ENCODE results near the gene TMEM115.

TMEM115 gene

DNA sequence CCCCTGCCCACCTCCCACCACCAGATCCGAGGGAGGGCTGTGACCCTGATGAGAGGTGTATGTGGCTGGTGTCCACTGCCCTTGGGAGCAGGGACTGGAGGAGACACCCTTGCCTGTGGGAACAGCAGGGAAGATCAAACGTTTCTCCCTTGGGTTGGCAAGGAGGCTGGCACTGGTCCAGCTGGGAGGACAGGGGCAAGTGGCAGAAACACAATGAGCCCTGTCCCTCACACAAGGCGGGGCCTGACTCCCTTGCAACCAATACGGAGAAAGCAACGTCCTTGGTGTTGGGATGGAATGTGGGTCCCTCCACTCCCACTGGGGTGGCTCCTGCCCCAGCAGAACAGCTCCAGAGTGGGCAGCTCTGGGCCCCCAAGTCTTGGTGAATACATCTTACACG lies 42.0 kb downstream of the TMEM115 start:
- no peak for TF ChIP-seq BACH2 (CRISPR knock-in tag; IDR thresholded peaks at IDR 0.05; ENCODE audit: borderline replicate concordance)
- no peak for TF ChIP-seq PATZ1 (CRISPR knock-in tag; IDR thresholded peaks at IDR 0.05; ENCODE audit: borderline replicate concordance)
- TF ChIP-seq GLIS3 (CRISPR knock-in tag; IDR thresholded peaks at IDR 0.05) = no peak
- TF ChIP-seq ZNF70 (CRISPR knock-in tag; IDR thresholded peaks at IDR 0.05) = no peak
- no peak for TF ChIP-seq ZNF565 (CRISPR knock-in tag; conservative IDR thresholded peaks at IDR 0.05; ENCODE audit: low read depth)
- TF ChIP-seq SNAI2 (CRISPR knock-in tag; IDR thresholded peaks at IDR 0.05) = no peak
- no peak for TF ChIP-seq ZNF8 (CRISPR knock-in tag; IDR thresholded peaks at IDR 0.05)
- TF ChIP-seq PPARA (CRISPR knock-in tag; IDR thresholded peaks at IDR 0.05; ENCODE audit: borderline replicate concordance) = no peak
- TF ChIP-seq CSRNP3 (CRISPR knock-in tag; IDR thresholded peaks at IDR 0.05) = no peak
- TF ChIP-seq, protein P1, sequence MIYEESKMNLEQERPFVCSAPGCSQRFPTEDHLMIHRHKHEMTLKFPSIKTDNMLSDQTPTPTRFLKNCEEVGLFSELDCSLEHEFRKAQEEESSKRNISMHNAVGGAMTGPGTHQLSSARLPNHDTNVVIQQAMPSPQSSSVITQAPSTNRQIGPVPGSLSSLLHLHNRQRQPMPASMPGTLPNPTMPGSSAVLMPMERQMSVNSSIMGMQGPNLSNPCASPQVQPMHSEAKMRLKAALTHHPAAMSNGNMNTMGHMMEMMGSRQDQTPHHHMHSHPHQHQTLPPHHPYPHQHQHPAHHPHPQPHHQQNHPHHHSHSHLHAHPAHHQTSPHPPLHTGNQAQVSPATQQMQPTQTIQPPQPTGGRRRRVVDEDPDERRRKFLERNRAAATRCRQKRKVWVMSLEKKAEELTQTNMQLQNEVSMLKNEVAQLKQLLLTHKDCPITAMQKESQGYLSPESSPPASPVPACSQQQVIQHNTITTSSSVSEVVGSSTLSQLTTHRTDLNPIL (CRISPR knock-in tag; IDR thresholded peaks at IDR 0.05; ENCODE audit: low read depth) = no peak
- no peak for TF ChIP-seq TSHZ2 (CRISPR knock-in tag; IDR thresholded peaks at IDR 0.05)
- TF ChIP-seq RARB (CRISPR knock-in tag; IDR thresholded peaks at IDR 0.05) = no peak
- no peak for TF ChIP-seq ESRRG (CRISPR knock-in tag; IDR thresholded peaks at IDR 0.05)
- TF ChIP-seq ZFP3 (CRISPR knock-in tag; IDR thresholded peaks at IDR 0.05) = no peak
- TF ChIP-seq POU6F1 (CRISPR knock-in tag; IDR thresholded peaks at IDR 0.05; ENCODE audit: borderline replicate concordance, low read depth) = no peak
- ATAC-seq = no peak

DNA sequence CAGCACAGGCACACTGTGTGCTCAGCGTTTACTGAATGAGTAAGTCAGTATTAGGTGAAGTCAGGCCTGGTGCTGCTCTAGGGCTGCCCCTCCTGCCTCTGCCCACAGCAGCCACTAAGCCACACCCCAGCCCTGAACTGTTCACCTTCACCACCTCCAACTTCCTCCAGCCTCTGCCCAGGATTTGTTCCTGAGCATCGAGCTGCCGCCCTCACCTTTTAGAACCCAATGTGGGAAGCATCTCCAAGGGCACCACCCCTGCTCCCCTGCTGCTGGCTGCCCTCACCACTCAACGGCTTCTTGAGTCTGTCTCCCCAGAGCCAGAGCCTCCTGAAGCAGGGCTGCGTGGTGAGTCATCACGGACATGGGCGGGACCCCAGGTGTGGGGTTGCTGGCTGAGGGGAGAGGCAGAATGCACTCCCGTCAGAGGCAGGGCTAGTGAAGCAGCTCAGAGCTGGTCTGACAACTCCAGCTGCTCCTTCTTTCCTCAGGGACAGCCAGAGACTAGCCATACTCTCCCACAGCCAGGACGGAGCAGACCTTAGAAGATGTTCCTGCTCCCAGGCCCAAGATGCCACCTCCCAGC lies 42.6 kb downstream of the TMEM115 start:
- ATAC-seq = peak; percentile 5; the same call in 2 of the 3 replicates
- TF ChIP-seq TOX (CRISPR knock-in tag; IDR thresholded peaks at IDR 0.05; ENCODE audit: borderline replicate concordance) (no peak), TCF4 (CRISPR knock-in tag; IDR thresholded peaks at IDR 0.05; ENCODE audit: borderline replicate concordance) (no peak), ARNTL (CRISPR knock-in tag; IDR thresholded peaks at IDR 0.05; ENCODE audit: borderline replicate concordance, low read depth) (no peak), PPARA (CRISPR knock-in tag; IDR thresholded peaks at IDR 0.05; ENCODE audit: borderline replicate concordance) (no peak), ZNF565 (CRISPR knock-in tag; conservative IDR thresholded peaks at IDR 0.05; ENCODE audit: low read depth) (no peak), ESRRG (CRISPR knock-in tag; IDR thresholded peaks at IDR 0.05) (no peak), POU6F1 (CRISPR knock-in tag; IDR thresholded peaks at IDR 0.05; ENCODE audit: borderline replicate concordance, low read depth) (no peak), TSHZ2 (CRISPR knock-in tag; IDR thresholded peaks at IDR 0.05) (no peak), CSDC2 (CRISPR knock-in tag; IDR thresholded peaks at IDR 0.05) (no peak), PATZ1 (CRISPR knock-in tag; IDR thresholded peaks at IDR 0.05; ENCODE audit: borderline replicate concordance) (no peak), SNAI2 (CRISPR knock-in tag; IDR thresholded peaks at IDR 0.05) (no peak), GLIS3 (CRISPR knock-in tag; IDR thresholded peaks at IDR 0.05) (no peak), ZFP3 (CRISPR knock-in tag; IDR thresholded peaks at IDR 0.05) (no peak)
- TF ChIP-seq, protein P1 (CRISPR knock-in tag; IDR thresholded peaks at IDR 0.05; ENCODE audit: low read depth) = no peak

Measured in SK-N-SH treated with all-trans-retinoic acid at 6 μM for 48 hours (cell line).